ENCODE results near the gene CCDC85C.

CCDC85C gene

DNA sequence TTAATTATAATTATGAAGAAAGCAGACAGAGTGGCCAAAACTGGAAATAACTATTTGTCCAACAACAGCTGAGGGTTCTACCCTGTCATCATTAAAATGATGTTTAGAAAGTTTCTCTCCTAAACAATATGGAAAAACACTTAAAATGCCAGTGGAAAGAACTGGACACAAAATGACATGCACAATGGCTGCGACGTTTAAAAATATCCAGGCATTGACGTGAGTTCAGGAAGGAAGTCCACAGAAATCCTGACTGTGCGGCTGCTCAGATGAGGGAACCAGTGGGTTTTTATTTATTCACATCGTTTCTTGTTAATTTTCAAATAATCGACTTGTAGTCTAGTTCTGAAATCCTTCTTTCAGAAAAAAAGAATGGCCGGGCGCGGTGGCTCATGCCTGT, 64.5 kb downstream of the CCDC85C start:
- no peak for DNase-seq (ENCODE audit: low spot score)

DNA sequence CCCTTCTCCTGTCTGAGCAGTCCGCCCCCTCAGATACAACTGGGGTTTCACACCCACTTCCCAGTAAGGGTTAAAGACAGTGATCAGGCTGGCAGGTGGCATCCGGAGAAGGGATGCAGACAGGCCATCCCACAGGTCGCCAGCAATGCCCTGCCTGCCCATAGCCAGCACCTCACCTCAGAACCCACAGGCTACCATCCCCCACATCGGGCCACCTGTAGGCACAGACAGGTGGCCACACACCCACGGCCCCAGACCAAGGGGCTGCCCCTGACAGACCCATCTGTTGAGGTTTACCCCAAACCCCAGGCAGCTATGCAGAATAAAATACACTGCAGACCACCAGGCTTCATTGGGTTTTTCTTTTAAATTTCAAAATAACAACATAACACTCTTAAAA, 65.3 kb downstream of the CCDC85C start:
- no peak for DNase-seq (ENCODE audit: low spot score)

DNA sequence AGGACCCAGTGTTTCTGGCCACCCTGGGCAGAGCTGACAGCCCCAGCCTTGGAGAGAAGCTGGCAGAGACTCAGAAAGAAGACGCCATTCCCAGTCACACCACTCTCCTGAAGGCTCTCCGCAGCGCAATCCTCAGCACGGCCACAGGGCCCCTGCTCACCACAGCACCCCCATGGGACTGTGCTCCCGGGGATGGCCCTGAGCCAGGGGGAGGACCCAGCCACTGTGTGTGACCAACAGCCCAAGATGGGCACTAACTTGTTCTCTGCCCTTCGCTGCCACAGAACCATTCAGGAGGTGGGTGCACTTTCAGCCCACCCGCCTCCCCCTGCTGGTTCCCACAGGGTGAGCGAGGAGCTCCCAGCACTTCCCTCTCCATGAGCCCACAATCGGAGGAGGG, 65.7 kb downstream of the CCDC85C start:
- no peak for DNase-seq (ENCODE audit: low spot score)

DNA sequence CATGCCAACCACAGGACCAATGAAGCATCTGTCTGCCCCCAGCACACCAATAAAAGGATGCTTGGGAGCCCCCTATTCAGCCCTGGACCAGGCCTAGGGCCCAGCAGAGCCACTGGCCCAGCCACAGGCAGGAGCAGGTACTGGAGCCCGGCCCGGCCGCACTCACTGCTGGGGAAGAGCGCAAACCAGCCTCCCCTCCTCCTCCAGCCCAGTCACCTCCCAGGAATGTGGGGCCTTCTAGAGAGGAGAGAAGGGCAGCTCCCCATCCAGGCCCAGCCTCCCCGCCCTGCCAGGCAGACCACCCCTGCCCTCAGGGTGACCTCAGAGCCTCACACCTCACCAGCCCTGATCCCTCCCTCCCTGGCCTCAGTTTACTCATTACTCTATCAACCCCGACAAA, 66.6 kb downstream of the CCDC85C start:
- DNase-seq (ENCODE audit: low spot score), result no peak

DNA sequence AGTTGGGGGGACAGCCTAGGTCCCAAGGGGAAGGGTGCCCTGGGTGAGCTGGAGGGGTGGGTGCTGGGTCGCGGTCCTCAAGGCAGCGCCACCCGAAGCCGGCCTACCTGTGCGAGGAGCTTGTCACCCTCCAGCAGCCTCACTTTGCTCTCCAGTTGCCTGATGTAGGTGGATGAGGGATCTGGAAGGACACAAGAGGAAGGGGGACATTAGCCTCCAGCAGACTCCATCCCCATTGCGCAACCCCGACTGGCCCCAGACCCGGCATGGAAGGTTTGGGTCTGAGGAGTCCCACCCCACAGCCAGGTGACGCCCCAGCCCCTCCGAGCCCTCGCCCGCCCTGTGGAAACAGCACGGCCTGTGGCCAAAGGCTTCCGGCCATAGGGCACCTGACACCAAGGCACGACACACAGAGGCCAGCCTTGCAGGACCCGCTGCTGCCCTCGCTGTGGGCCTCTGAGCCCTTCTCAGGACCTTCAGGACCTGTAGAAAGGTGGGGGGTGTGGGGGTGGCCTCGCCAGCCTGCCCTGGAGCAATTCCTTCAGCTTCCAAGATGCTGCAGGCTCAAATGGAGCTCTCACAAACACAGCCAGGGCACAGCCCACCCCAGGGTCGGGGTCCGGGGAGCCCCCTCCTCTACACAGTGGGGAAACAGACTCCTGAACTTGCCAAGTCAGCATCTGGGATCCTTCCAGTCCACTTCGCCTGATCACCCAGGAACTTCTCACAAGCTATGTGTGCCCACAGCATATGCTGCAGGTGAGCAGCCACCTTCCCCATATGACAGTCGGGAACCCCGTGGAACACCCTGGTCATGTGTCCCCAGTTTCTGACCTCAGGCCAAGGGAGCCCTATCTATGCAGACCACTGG, 67.9 kb downstream of the CCDC85C start:
- no peak for DNase-seq (ENCODE audit: low spot score)

DNA sequence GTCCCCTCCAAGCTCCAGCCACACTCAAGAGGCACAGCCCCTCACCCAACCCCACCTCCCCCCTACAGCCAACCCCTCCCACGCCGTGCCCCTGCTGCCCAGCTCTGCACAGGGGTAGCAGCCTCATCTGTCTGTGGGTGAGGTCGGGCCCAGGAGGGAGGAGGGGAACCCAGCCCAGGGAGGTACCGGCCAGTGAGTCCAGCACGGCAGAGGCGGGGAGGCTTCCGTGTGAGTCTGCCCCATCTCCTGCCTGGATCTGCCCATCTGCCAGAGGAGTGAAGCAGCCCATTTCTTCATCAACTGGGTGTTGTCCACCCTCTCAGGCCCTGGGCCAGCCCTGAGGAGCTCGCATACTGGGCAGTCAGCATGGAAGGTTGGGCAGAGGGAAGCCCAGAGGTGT, 68.6 kb downstream of the CCDC85C start:
- no peak for DNase-seq (ENCODE audit: low spot score)

DNA sequence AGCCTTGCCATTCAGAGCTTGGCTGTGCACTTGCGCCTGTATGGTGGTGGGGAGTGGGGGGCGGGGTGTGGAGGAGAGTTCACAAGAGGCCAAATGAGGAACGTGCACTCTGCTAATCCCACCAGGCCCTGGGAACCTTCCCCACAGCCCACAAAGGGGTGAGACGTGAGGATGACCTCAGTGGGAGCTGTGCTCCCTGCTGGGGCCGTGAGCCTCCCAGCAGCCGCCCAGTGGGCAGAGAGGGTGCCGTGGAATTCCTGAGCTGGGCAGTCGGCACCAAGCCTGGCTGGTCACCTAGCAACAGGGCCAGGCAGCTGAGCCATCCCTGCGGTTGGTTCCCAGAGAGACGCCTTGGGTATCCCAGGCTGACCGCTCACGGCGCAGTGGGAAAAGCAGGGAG, 69.1 kb downstream of the CCDC85C start:
- no peak for DNase-seq (ENCODE audit: low spot score)

DNA sequence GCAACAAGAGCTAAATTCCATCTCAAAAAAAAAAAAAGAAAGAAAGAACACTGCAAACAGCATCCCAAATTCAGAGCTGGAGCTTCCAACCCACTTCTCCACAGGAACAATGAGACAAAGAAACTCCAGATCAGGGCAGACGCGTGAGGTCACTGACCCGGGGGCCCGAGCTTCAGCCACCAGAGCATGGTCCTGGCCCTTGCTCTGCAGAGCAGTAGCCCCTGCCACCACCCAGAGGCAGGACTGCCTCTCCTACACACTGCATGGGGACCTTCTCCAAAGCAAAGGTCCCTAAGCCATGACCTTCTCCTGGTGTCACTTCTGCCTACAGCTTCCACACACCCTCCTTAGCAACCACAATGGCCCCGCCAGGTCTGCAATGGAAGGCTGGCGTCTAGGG, 69.7 kb downstream of the CCDC85C start:
- DNase-seq (ENCODE audit: low spot score), result no peak

DNA sequence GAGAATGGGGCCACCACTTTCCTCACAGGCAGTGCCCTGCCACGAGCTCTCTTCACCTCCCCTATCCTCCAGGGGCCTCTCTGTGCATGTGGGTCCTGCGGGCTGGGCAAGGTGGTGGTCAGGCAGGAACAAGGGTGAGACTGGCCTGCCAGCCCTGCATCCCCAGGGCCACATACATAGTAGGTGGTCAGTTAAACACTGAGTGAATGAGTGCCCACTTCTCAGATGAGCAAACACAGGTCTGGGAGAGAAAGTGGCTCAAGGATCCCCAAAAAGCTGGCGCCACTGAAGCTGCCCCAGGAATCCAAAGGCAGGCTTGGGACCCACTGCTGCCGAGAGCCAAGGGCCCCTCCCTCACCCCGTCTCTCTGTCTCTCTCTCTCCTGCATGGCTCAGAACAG, 71.7 kb downstream of the CCDC85C start:
- no peak for DNase-seq (ENCODE audit: low spot score)

DNA sequence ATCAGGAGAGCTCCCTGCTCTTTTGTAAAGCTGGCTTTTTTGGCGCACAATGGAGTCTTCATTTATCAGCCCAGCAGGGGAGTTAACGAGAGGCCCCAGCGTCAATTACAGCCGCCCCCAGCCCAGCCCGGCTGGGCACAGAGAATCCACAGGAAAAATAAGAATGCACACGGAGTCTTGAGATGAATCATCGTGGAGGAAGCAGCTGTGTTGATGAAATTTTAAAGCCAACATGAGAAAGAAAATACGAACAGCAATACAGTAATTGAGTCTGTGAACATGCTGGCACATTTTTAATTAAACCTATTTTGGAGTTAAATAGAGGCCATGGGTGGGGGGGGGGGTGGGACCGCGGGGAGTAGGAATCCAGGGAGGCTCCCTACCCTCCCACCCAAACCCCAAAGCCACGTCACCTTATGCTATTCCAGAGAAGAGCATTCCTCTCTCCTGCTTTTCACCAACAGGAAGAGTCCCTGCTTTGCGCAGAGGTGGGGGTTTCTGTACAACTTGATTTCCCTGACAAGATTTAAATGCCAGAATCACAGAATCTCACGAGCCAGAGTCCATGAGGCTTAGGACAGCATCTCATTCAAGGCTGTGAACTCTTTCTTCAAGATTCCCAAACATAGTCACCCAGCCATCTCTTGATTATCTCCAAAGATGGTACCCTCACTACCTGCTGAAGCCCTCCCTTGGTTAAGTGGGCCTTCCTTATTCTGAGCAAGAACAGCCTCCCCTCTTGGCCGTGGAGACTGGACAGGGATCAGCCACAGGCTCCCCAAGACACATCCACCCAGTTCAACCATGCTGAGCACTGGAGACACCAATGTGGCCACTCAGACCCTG, 72.5 kb downstream of the CCDC85C start:
- no peak for DNase-seq (ENCODE audit: low spot score)

DNA sequence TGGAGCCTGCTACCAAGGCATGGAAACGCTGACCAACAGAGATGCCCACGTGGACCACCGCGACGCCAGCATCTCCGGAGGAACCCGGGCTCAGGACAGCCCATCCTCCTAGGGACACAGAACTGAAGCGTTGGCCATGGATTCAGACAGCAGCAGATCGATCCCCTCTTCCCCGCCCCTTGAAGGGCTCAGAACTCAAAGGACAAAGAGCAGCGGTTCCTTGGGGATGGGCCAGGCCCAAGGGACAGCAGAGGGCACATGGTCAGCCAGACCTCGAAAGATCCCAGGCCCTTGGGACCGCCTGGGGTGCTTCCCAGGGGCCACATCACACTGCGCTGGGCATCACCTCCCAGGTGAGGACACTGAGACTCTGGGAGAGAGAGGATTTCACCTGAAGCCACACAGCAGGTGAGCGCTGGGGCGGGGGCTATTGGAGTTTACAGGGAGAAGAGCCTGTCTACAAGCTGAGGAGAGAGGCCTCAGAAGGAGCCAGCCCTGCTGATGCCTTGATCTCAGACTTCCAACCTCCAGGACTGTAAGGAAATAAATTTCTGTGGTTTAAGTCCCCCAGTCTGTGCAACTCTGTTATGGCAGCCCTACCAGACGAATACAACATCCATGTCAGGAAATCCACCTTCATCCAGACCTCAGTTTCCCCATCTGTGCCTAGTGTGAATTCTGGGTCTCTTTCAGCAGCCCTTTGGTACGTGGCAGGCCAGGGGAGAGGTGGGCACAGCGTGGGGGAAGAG, 73.4 kb downstream of the CCDC85C start:
- DNase-seq (ENCODE audit: low spot score), result no peak

DNA sequence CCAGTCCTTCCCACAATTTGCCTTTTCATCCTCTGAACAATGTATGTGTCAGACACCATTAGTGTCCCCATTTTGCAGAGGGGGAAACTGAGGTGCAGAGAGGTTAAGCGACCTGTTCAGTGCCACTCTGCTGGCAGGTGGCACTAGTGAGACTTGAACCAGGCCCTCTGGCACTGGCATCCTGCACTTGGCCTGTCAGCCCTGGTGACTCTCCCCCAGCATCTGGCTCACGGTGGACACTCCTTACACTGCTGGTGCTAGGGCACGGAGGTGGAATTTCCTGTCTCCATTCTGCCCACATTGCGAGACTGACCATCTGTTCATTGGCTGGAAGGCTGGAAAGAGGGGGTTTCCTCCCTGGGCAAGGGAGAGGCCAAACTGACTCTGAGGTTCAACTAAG, 74.1 kb downstream of the CCDC85C start:
- no peak for DNase-seq (ENCODE audit: low spot score)

DNA sequence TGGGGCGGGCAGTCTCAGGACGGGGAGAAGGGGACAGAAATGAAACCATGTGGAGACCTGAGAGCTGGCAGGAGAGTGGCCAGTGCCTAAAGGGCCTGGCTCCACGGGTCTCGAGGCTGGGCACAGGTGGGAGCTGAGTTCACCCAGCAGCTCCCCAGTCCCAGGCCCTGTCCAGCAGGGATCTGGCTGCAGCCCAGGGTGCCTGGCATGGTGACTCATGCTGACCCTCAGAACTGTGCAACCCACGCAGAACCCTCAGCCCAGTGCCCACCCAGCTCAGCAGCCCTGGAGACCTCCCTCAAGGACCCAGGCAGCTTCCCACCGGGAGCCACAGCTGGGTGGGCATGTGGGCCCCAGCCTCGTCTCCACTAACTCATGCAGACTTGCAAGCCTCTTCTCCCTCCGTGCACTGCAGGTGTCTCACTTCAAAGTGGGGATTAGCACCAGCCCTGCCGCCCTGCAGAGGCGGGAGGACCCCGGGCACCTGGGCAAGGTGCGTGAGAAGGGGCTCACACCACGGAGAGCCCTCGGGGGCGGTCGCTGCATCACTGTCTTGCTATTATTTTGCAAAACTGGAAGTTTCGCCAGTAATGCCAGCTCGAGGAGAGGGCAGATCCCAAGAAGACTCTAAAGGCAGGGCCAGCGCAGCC, 76.5 kb downstream of the CCDC85C start:
- DNase-seq (ENCODE audit: low spot score), result no peak

DNA sequence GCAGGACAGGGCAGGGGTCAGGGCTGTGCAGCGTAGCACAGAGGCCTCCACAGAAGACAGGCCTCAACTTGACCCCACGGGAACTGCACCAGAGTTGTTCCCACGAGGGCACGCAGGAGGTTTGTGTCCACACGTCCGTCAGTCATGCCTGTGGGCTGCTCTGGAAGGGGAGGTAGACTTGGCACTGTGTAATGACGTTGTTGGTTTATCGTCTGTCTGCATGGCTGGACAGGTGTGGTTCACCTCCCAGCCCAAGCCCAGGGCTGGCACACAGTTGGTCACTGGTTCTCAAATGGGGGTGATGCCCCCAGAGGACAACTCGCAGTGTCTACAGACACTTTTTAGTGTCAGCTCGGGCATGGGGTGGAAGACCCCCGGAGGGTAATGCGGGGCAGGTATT, 77.0 kb downstream of the CCDC85C start:
- no peak for DNase-seq (ENCODE audit: low spot score)

DNA sequence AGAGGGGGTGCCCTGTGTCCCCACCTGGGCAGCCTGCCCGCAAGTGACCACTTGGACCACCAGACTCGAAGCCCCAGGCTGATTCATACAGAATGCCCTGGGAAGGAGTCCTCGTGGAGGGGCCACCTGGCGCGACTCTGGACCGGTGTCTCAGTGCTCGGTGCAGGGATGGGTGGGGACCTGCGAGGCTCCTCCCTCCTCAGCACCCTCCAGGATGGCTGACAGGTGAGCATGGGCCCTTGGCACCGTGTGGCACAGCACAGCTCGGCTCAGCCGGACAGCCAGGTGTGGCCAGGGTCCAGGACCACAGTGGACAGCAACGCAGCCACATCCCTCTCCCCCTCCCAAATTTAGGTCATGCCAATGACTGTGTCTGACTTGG, 78.3 kb downstream of the CCDC85C start:
- DNase-seq (ENCODE audit: low spot score), result no peak

DNA sequence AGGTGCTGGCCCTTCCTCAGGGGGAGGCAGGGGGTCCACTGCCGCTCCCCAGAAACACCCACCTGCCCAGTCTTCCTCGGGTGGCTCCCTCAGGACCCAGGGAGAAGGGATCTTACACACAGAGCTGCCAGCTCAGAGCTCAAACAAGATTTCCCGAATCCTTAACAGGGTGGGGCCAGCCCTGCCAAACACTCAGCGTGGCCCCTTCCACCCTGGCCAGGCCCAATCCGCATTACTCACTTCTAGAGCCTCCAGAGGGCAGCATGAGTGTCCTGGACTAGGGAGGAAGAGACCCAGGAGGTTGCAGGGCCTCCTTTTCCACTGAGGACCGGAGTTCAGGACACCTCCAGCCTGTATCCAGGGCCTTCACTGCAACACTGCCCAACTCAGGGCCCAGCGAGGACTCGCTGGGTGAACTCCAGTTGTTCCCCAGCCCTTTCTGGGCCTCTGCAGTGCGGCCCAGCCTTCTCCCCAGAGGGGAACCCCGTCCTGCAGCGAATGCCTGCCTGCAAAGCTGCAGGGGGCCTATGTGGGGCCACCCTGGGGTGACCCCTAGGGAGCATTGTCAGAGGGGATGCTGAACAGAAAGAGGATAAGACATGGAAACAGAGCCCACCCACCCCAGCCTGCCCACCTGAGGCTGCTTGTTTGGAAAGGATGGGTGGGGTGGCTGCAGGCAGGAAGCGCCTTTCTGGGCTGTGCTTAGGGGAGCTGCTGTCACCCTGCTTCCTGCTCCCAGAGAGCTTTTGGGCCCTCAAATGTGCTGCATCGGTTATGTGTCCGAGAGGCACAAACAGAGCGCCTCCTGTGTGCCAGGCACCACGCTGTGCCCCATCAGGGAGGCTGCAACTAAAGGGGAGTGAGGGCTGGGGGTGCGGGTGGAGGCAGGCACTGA, 79.0 kb downstream of the CCDC85C start:
- DNase-seq (ENCODE audit: low spot score), result peak; percentile 66

DNA sequence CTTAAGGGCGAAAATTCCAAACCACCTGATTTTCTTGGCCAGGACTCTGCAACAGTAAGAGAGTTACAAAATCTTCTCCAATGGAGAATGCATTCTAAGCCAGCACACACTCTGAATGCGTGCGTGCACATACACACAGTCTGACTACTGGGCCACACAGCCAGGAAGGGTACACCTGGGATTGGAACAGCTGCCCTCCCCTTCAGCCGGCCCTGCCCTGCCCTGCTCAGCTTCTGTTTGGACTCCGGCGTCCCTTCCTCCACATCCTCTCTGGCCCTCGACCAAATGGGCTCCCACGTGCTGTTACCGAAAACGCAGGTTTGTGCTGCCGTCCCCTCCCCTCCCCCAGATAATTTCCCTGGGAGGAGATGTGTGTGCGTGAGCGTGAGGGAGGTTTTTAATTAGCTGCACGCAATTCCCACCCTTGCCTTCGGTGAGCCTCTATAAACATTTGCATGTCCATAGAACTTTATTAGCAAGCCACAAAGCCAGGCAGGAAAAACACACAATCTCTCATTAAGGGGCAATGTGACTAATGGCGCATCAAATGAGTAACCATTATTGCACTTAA, 79.8 kb downstream of the CCDC85C start:
- no peak for DNase-seq (ENCODE audit: low spot score)

DNA sequence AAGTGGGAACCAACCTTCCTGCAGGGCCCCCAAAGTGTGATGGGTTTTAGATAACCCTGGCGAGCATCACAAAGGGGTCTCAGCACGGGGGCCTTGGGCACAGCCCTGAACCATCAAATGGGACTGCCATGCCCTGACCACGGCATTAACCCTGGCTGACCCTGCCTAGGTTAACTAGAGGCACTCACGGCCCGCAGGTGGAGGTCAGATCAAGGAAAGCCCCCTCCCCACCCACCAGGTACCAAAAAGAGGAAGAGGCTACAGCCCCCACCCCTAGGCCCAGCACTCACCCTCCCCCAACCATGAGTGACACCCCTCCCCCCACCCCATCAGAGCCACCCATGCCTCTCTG, 80.3 kb downstream of the CCDC85C start:
- no peak for DNase-seq (ENCODE audit: low spot score)

DNA sequence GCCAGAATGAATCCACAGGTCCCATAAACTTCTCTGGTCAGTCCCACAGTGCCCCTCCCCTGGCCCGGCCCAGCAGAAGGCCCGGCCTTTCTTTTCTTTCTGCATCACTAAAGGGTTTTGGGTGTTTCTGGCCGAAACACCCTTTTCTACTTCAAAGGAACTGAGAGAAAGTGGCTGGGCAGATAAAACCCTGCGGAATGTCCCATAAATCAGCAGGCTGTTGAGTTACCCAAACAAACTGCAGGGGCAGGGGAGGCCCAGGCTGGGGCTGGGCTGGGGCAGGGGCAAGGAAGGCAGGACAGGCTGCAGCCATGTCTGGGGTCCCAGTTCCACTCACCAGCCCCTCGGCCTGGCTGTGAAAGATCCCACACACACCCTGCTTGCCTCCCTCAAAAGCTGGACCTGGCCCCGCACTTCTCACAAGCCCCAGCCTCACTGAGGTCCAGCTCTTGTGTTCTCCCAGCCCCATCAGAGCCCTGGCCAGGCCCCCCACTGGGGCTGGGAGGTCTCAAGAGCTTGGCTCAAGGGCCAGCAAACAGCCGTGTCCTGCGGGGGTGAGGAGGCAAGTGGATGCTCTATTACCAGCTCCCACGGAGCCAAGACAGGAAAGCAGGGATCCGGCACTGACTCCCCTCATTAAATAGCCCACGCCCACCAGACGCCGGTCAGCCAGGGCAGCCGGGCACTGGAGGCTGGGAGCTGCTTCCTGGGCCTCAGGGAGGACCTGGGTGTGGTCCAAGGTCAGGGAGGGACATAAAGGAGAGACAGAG, 80.9 kb downstream of the CCDC85C start:
- DNase-seq (ENCODE audit: low spot score), result peak; percentile 58

DNA sequence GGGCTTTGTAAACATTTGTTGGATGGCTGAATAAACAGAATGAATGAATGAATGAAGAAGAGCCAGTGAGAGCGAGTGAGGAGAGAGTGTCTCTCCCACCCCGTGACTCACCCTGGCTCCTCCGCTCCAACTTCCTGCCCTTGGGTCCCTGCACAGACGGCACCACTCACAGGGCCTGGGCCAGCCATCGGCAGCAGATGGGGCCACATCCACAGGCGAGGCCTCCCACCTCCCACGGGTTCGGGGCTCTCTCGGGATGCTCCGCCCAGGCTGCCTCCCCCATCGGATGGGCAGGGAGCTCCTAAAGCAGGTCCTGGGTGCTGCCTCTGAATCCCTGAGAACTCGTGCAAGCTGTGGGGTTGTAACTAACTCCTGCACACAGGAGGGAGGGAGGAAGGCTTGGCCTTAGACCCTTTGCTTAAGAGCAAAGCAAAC, 81.5 kb downstream of the CCDC85C start:
- DNase-seq (ENCODE audit: low spot score), result no peak
